GM19023 (cell line): ENCODE results near the gene SYNDIG1L.

Experiments
- ATAC-seq: cut with Tn5 transposase; IDR thresholded peaks from one replicate; pipeline ENCODE4 v1.9.1; 2021; ENCODE audit warnings: mild to moderate bottlenecking, moderate library complexity; ENCODE audit not compliant: unreplicated experiment

The SYNDIG1L gene

GRCh38 chr14:74364271-74364880 lies 61.6 kb downstream of the SYNDIG1L start:
- ATAC-seq, result no peak

DNA sequence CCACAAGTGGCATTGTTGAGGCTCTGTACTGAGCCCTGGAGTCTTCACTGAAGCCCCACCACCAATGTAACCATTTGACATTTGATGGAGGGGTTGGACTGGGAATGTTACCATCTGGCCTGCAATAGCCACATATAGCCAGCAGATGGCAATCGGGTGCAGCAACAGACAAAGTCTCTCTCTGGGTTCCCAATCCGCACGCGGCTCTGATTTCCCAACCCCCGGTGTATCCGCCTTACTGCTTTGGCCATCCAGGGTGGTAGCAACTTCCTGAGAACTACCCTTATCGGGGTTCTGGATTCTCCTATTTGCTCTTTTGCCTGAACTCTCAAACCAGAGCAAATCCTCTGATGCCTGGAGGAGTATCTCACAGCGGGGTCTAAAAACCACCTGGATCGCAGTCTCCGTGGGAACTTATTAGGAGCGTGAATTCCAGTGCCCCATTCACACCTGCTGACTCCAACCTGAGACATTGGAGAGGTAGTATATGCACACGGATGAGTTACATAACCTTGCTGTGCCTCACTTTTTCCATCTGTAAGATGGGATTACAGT lies 63.6 kb downstream of the SYNDIG1L start:
- no peak for ATAC-seq

DNA sequence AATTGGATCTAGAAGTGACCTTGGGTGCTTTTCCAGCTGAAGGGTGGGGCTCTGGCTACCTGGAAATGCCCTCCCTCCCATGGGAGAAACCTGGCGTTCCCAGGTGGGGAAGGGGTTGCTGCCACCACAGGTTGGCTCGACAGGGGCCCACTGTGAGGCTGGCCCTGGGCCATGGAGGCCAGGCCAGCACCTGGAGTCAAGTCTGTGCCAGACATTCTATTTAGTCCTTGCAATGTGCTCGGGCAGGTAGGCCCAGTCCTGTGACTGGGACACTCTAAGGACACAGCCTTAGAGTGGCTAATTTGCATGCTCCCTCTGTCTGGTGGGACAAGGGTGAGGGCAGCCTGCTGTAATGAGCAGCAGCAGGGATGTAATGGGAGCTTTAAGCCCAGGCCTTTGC lies 65.8 kb downstream of the SYNDIG1L start:
- ATAC-seq, result no peak

DNA sequence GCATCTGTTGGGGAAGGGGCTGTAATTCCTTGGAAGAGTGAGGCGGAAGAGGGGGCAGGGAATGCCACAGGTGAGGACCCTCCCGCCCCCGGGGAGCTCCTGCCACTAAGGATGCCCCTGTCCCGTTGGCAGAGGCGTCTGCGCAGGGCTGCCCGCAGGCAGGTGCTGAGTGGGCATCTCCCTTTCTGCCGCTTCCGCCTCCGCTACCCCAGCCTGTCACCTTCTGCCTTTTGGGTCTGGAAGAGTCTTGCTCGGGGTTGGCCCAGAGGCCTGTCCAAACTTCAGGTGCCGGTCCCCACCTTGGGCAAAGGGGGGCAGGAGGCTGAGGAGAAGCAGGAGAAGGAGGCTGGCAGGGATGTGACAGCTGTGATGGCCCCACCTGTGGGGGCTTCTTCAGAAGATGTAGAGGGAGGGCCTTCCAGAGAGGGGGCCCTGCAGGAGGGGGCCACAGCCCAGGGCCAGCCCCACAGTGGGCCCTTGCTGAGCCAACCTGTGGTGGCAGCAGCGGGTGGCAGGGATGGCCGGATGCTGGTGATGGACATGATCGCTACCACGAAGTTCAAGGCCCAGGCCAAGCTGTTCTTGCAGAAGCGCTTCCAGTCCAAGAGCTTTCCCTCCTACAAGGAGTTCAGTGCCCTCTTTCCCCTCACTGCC lies 67.7 kb downstream of the SYNDIG1L start:
- no peak for ATAC-seq

- no peak for ATAC-seq
Measured at GRCh38 chr14:74357585-74357984, 68.4 kb downstream of the SYNDIG1L start.

- ATAC-seq, result no peak
Measured at GRCh38 chr14:74356892-74357575, 69.0 kb downstream of the SYNDIG1L start.
